ENCODE data around the gene CD59.
"Not testable (repeated sequence)": the region's sequence is repeated elsewhere in the genome, so short reads cannot be mapped to it uniquely, and the experiment has no call there.

CD59 gene

DNA sequence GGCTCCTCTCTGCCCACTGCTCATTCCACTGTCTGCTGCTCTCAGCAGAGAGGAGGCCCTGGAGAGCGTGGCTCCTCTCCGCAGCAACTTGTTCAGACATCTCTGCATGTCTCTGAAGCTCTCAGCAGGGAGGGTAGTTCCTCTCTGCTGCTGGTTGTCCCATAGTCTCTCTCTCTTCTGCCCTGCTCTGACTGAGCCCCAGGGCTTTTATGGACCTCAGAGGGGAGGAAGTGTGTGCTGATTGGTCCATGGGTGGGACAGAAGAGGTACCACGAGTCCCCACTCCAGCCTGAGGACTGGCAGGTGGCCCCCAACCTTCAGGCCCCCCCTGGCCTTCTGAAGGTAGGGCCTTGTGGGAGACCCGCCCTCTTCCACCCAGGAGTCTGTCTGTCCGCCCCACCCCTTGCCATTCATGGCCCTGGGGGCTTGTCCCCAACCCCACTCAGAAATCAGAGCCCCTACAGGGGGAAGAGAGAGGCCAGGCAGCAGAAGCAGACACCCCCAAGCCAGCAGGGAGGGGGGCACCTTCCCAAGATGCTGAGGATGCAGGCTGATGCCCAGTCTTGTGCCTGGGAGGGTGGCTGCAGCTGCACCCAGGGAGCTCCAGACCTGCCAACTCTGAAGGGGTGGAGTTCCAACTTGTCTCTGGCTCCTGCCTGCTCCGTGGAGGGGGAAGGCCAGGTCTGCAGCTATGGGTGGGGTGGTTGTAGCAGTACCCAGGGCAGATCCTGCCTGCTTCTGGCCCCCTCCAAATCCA lies 70.7 kb downstream of the CD59 start:
- no peak for DNase-seq

- no peak for DNase-seq
Measured at GRCh38 chr11:33664827-33665226, 71.4 kb downstream of the CD59 start.

DNA sequence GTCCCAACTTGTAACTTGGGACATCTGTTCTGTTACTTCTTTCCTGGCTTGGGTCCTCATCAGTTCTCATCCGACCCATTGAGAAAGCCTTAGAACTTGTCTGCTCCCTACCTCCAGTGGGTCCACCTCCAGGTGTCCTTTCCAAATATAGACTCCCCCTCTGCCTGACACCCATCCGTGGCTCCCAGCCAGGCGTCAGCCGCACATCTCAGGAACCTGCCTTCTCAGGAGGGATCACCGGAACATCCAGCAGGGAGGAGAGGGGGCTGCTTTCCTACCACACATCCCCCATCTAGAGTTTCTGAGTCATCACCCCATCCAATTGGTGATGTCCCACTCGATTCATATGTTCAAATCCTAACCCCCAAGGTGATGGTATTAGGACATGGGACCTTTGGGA lies 72.1 kb downstream of the CD59 start:
- DNase-seq, result no peak

GRCh38 chr11:33663121-33663520 lies 73.1 kb downstream of the CD59 start:
- no peak for DNase-seq

DNA sequence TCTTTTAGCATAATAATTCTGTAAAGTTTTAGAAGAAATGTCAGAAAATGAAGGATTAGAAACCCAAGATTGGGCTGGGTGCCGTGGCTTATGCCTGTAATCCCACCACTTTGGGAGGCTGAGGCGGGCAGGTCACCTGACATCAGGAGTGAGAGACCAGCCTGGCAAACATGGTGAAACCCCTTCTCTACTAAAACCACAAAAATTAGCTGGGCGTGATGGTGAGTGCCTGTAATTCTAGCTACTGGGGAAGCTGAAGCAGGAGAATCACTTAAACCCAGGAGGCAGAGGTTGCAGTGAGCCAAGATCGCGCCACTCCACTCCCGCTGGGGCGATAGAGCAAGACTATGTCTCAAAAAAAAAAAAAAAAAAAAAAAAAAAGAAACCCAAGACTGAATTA lies 74.7 kb downstream of the CD59 start:
- DNase-seq, result not testable (repeated sequence)

- no peak for DNase-seq
Measured at GRCh38 chr11:33660962-33661361, 75.3 kb downstream of the CD59 start.

GRCh38 chr11:33659370-33660139 lies 76.7 kb downstream of the CD59 start:
- DNase-seq, result no peak

GRCh38 chr11:33658195-33658900 lies 77.9 kb downstream of the CD59 start:
- no peak for DNase-seq

- no peak for DNase-seq
Measured at GRCh38 chr11:33657757-33658156, 78.5 kb downstream of the CD59 start.

GRCh38 chr11:33656768-33657167 lies 79.5 kb downstream of the CD59 start:
- no peak for DNase-seq

- DNase-seq, result no peak
Measured at GRCh38 chr11:33655842-33656600, 80.2 kb downstream of the CD59 start.

DNA sequence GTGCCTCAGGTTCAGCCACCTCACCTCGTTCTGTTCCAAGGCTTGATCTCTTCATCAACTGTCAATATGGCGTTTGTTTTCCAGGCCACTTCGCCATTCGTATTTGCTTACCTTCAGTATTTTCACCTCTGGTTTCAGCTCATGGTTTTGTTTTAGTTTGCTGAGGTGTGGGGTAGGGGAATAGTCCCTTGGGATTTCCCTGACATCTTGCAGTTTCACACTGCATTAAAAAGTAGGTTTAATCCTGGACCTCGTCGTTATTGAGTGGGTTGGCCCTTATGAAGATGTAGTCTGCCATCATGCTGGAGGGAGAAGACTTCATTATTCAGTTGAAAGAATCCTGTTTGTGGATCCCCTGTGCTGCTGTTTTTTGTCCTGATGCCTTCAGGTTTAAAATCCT lies 81.6 kb downstream of the CD59 start:
- no peak for DNase-seq
